ENCODE data around the gene CELF2. TPM values are rescaled to one million over a fixed set of nuclear protein-coding genes. Genes with fewer than 3 reads are reported as not detected.

The CELF2 gene
- total RNA-seq, 1 experiment from 2014 or later, result 28.7 TPM

DNA sequence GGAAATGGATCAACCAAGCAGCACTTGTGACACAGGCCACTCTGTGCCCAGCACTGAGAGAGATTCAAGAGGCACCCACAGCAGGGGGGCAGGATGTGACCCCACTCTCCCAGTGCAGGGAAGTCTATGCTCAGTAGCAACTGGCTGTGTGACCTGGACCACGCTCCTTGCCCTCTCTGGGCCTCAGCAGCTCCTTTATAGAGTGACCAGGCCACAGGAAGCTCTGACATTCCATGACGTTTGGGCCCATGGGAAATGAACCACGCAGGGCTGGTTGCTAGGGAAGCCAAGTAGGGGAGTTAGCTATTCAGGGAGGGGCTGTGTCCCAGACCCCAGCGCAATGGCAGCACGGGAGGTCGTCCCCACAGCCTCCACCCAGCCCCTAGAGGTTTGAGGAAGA is 361.2 kb downstream of the CELF2 start:
- Histone ChIP-seq H3K79me1 (ENCODE audit: insufficient read depth, low read depth, low read length, poor library complexity, severe bottlenecking) (no peaks in the 10 kb centered on the region), H4K5ac (ENCODE audit: insufficient read length, low read depth, low read length) (no peak overlapping the region), H3K4me1 (ENCODE audit: insufficient read depth, low read length) (no peaks in the 10 kb centered on the region), H3K9ac (ENCODE audit: extremely low read depth, insufficient read length, low read length) (no peak overlapping the region), H3T11ph (ENCODE audit: low read length) (no peak overlapping the region), H2AK5ac (ENCODE audit: insufficient read length, low read length) (no peak overlapping the region), H3K4me2 (ENCODE audit: insufficient read depth, insufficient read length, low read length) (no peak overlapping the region), H2BK12ac (ENCODE audit: insufficient read length, low read depth, low read length) (no peak overlapping the region), H3K14ac (ENCODE audit: insufficient read depth, low read length) (no peak overlapping the region), H4K8ac (replicated peaks; ENCODE audit: insufficient read length, low read depth, low read length) (no peak overlapping the region), H3K23me2 (ENCODE audit: insufficient read length, low read depth, low read length, poor library complexity, severe bottlenecking) (no peaks in the 10 kb centered on the region), H2AFZ (ENCODE audit: low read length) (no peak overlapping the region), H3K4ac (ENCODE audit: low read depth, low read length) (no peak overlapping the region), H2BK15ac (ENCODE audit: low read depth, low read length) (no peak overlapping the region), H3K56ac (ENCODE audit: insufficient read length, low read depth, low read length) (no peak overlapping the region), H4K20me1 (ENCODE audit: control insufficient read depth, insufficient read depth, insufficient read length) (no peaks in the 10 kb centered on the region), H2BK20ac (ENCODE audit: low read depth, low read length, poor library complexity, severe bottlenecking) (no peak overlapping the region), H3K27ac (ENCODE audit: insufficient read length, low read depth, low read length) (no peak overlapping the region), H4K91ac (ENCODE audit: insufficient read length, low read depth, low read length) (no peak overlapping the region), H3K23ac (ENCODE audit: insufficient read length, low read depth, low read length) (no peak overlapping the region), H2BK120ac (ENCODE audit: low read depth, low read length, poor library complexity, severe bottlenecking) (no peak overlapping the region), H3K79me2 (ENCODE audit: insufficient read depth, low read length) (no peaks in the 10 kb centered on the region), H3K9me3 (ENCODE audit: control insufficient read depth, low read depth, low read length) (no peaks in the 10 kb centered on the region), H2BK5ac (ENCODE audit: insufficient read length, low read length) (no peak overlapping the region), H3K27me3 (ENCODE audit: insufficient read depth, low read length) (no peaks in the 10 kb centered on the region), H3K18ac (ENCODE audit: insufficient read length, low read depth, low read length) (no peak overlapping the region)
- Mint-ChIP-seq H3K4me3 (no peak overlapping the region), H3K27me3 (ENCODE audit: low read depth) (peaks cover 5% of the 10 kb centered on the region; the same call in 1 of the 2 replicates), H3K36me3 (ENCODE audit: insufficient read depth in 1 of 3, low read depth in 3 of 3) (no peaks in the 10 kb centered on the region), H3K4me1 (peaks cover 8% of the 10 kb centered on the region in 2 experiments), H3K9me3 (no peaks in the 10 kb centered on the region), H3K27ac (no peak overlapping the region)
- WGBS (ENCODE audit: extremely low coverage, insufficient read length, low lambda C conversion rate), result no CpG with 5 or more reads among the region's 6 CpGs
- no peak for DNase-seq
- TF ChIP-seq, protein P1, sequence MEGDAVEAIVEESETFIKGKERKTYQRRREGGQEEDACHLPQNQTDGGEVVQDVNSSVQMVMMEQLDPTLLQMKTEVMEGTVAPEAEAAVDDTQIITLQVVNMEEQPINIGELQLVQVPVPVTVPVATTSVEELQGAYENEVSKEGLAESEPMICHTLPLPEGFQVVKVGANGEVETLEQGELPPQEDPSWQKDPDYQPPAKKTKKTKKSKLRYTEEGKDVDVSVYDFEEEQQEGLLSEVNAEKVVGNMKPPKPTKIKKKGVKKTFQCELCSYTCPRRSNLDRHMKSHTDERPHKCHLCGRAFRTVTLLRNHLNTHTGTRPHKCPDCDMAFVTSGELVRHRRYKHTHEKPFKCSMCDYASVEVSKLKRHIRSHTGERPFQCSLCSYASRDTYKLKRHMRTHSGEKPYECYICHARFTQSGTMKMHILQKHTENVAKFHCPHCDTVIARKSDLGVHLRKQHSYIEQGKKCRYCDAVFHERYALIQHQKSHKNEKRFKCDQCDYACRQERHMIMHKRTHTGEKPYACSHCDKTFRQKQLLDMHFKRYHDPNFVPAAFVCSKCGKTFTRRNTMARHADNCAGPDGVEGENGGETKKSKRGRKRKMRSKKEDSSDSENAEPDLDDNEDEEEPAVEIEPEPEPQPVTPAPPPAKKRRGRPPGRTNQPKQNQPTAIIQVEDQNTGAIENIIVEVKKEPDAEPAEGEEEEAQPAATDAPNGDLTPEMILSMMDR (conservative IDR thresholded peaks at IDR 0.05), result no peak
